OCI-LY3 (cell line): ENCODE measurements around the gene UBN1.

ENCODE experiments used
- CTCF ChIP-seq: fragments of 200-600, 300-600 bp; sonication (generic); IDR thresholded peaks from 2 replicates; pipeline ENCODE4 v1.5.1; 2014; ENCODE audit warnings: antibody characterized with exemption, low read length, low read depth
- EZH2phosphoT487 ChIP-seq: fragments of 200-600 bp; shearing (Covaris generic); IDR thresholded peaks from 2 replicates; pipeline ENCODE4 v1.6.1; 2018; ENCODE audit warnings: antibody characterized with exemption, mixed run types, low read depth

- no peak for TF ChIP-seq CTCF
- TF ChIP-seq EZH2phosphoT487: no peak
These were observed 57.0 kb downstream of the UBN1 start for GRCh38 chr16:4904108-4904941.
